Measurements from ENCODE around the gene RHEX.

RHEX gene

DNA sequence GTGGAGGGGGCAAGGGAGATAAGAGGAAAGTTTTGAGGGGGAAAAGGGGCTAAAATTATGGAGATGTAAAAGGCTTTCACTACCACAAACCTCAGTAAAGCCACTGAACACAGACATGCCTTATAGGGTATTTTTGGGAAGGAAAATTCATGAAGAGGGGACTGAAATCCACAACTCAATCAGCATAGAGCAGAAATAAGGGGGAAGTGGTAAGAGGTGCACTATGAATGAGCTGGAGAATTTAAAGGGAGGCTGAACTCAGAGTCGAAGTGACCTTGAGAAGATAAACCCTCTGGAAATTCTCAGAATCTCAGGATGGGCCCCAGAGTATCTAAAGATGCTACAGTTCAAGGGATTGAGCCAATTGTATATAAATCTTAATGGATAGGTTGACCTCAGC, 15.3 kb downstream of the RHEX start:
- Mint-ChIP-seq H3K36me3 (ENCODE audit: insufficient read depth) (peaks cover 1% of the 10 kb centered on the region), H3K4me3 (no peak overlapping the region), H3K4me1 (no peaks in the 10 kb centered on the region), H3K27me3 (peaks cover 1% of the 10 kb centered on the region), H3K27ac (ENCODE audit: low read depth) (no peak overlapping the region), H3K9me3 (no peaks in the 10 kb centered on the region)
- DNase-seq (ENCODE audit: low spot score in 2 of 2), result no peak
- no peak for ATAC-seq (replicated peaks; ENCODE audit: extremely low read depth, poor library complexity, severe bottlenecking)

DNA sequence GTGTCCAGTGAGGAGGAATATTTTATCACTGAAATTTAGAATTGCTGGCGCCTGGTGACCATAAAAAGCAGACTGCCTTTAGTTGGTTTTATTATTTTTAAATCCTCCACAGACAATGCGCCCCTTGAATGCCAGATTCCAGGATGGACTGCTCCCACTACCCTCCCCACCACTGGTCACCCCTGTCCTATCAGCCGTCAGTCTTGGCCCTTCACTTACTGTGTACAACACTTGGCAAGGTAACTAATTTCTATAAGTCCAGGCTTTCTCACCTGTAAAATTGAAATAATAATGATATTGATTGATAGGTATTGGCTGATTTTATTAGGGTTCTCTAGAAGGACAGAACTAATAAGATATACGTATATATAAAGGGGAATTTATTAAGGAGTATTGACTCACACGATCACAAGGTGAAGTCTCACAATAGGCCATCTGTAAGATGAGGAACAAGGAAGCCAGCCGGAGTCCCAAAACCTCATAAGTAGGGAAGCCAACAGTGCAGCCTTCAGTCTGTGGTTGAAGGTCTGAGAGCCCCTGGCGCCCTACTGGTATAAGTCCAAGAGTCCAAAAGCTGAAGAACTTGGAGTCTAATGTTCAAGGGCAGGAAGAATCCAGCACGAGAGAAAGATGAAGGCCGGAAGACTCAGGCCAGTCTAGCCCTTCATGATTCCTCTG, 17.8 kb downstream of the RHEX start:
- no peak overlapping the region for H3K27ac Mint-ChIP-seq (ENCODE audit: low read depth)
- ATAC-seq (replicated peaks; ENCODE audit: extremely low read depth, poor library complexity, severe bottlenecking) (no peak), DNase-seq (ENCODE audit: low spot score in 2 of 2) (no peak)
- peaks cover 22% of the 10 kb centered on the region for H3K27me3 Mint-ChIP-seq
- H3K4me3 Mint-ChIP-seq, result no peak overlapping the region
- no peaks in the 10 kb centered on the region for H3K9me3 Mint-ChIP-seq
- peaks cover 3% of the 10 kb centered on the region for H3K36me3 Mint-ChIP-seq (ENCODE audit: insufficient read depth)
- H3K4me1 Mint-ChIP-seq, result no peaks in the 10 kb centered on the region

DNA sequence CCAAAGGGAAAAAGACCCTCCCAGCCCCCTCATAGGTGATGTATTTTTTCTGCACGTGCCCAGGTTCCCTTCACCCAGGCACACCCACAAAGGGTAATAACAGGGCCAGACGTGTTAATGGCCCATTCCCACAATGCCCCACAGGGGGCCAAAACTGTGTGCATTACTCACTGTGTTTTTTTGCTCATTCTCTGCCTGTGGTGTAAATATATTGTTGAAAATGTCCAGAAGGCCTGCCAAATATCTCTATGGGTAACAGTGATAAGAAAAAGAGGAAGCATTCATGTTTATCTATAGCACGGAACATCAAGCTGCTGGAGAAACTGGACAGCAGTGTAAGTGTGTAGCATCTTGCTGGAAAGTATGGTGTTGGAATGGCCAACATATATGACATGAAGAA, 21.9 kb downstream of the RHEX start:
- Mint-ChIP-seq H3K4me1 (peaks cover 4% of the 10 kb centered on the region), H3K9me3 (no peaks in the 10 kb centered on the region), H3K27ac (ENCODE audit: low read depth) (no peak overlapping the region), H3K4me3 (no peak overlapping the region), H3K36me3 (ENCODE audit: insufficient read depth) (peaks cover 2% of the 10 kb centered on the region), H3K27me3 (peaks cover 22% of the 10 kb centered on the region)
- DNase-seq (ENCODE audit: low spot score in 2 of 2) (no peak), ATAC-seq (replicated peaks; ENCODE audit: extremely low read depth, poor library complexity, severe bottlenecking) (no peak)

- DNase-seq (ENCODE audit: low spot score in 2 of 2) (no peak), ATAC-seq (replicated peaks; ENCODE audit: extremely low read depth, poor library complexity, severe bottlenecking) (no peak)
- Mint-ChIP-seq H3K27me3 (peaks cover 22% of the 10 kb centered on the region), H3K36me3 (ENCODE audit: insufficient read depth) (peaks cover 2% of the 10 kb centered on the region), H3K27ac (ENCODE audit: low read depth) (no peak overlapping the region), H3K4me3 (no peak overlapping the region), H3K9me3 (no peaks in the 10 kb centered on the region), H3K4me1 (peaks cover 17% of the 10 kb centered on the region)
Observed at GRCh38 chr1:206075786-206076755, 23.1 kb downstream of the RHEX start.

GRCh38 chr1:206079135-206079534, 26.2 kb downstream of the RHEX start:
- no peak overlapping the region for H3K27ac Mint-ChIP-seq (ENCODE audit: low read depth)
- peaks cover 17% of the 10 kb centered on the region for H3K4me1 Mint-ChIP-seq
- H3K36me3 Mint-ChIP-seq (ENCODE audit: insufficient read depth), result no peaks in the 10 kb centered on the region
- no peak for ATAC-seq (replicated peaks; ENCODE audit: extremely low read depth, poor library complexity, severe bottlenecking)
- peaks cover 12% of the 10 kb centered on the region for H3K27me3 Mint-ChIP-seq
- H3K9me3 Mint-ChIP-seq, result no peaks in the 10 kb centered on the region
- DNase-seq (ENCODE audit: low spot score in 2 of 2), result no peak
- H3K4me3 Mint-ChIP-seq, result no peak overlapping the region

DNA sequence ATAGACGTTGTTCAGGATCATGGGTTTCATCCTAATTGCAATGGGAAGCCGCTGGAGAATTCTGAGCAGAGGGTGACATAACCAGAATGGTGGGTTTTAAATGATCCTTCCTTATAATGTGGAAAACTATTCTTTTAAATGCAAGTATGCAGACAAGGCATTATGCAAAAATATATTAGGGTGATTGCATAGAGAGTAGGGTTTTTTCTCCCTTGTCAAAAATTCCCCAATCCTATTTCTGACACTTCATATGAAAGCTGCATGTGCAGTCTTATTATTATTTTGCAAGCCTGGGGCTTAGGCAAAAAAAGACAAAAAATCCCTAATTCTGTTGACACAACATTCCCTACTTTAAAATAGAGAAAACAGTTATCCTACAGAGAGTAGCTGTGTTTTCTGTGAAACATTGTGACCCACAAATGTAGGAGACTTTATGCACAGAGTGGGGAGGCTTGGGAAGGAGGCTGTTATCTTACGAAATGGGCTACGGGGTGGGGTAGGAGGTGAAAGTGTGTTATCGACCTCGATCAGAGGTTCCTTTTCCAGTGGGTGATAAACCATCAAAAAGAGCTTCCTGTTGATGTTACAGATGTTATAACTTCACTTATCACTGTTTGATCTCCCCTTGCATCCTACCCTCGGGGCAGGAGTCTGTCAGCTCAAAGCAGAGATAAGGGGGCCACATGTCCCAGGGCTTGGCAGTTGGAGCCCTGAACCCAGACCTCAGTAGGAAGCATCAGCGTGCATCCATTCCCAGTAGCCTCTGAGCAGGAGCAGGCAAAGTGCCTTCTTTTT, 27.2 kb downstream of the RHEX start:
- ATAC-seq (replicated peaks; ENCODE audit: extremely low read depth, poor library complexity, severe bottlenecking), result peak; percentile 49
- Mint-ChIP-seq H3K36me3 (ENCODE audit: insufficient read depth) (no peaks in the 10 kb centered on the region), H3K27me3 (peaks cover 1% of the 10 kb centered on the region), H3K27ac (ENCODE audit: low read depth) (no peak overlapping the region), H3K4me1 (peaks cover 17% of the 10 kb centered on the region), H3K4me3 (peak overlapping the region; percentile 23), H3K9me3 (no peaks in the 10 kb centered on the region)
- no peak for DNase-seq (ENCODE audit: low spot score in 2 of 2)

DNA sequence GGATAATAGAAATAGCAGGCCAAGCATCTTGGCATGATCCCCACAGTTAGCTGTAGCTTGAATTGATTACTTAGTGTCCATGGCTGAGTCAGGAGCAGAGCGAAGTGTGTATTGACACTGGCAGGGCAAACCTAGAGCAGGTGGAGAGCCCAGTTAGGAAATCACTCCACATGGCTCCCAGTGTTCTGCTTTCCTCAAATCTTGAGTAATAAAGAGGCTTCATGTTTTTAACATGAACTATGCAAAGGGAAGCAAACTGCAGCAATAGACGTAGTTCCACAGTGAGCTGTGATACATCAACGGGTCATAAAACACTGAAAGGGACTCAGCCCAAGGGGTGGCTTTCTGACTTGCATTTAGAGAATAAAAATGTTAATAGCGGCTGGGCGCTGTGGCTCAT, 28.9 kb downstream of the RHEX start:
- ATAC-seq (replicated peaks; ENCODE audit: extremely low read depth, poor library complexity, severe bottlenecking) (no peak), DNase-seq (ENCODE audit: low spot score in 2 of 2) (no peak)
- Mint-ChIP-seq H3K9me3 (no peaks in the 10 kb centered on the region), H3K36me3 (ENCODE audit: insufficient read depth) (no peaks in the 10 kb centered on the region), H3K4me1 (peaks cover 17% of the 10 kb centered on the region), H3K4me3 (no peak overlapping the region), H3K27me3 (no peaks in the 10 kb centered on the region), H3K27ac (ENCODE audit: low read depth) (no peak overlapping the region)

DNA sequence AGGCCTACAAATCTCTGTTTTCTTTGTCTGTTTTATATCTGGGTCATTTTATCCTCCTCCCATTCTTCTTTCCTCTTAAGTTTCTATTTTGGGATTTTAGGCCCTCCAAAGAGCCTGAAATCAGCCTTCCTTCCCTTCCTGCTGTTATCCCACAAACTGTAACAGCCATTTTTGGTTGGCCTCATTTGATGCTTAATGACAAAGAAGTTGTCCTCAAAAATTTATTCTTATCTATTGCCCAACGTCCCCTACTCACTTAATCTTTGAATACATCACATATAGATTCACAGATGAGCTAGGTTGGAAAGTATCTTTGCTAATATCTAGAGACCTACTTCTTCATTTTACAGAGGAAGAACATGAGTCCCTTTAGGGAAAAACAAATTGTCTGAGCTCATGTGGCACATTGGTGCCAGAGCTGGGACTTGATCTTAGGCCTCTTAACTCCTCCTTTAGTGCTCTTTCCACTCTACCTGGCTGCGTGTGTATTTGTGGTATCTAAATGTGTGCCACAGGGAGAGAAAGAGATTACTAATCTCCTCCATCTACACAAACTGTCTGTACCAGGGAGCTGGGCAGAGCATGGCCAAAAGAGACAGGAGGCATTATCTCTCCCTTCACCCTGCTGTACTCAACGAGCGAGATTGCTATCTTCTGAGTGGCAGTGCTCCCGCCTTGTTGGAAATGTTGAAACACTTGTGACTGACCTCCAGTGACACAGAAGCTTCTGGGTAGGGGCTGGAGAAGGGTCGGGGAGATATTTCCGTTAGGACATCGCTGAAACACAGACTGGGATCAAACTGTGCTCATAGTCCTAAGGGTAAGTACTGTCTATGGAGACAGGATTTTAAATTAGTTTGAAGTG, 30.1 kb downstream of the RHEX start:
- no peaks in the 10 kb centered on the region for H3K9me3 Mint-ChIP-seq
- no peak overlapping the region for H3K4me3 Mint-ChIP-seq
- H3K36me3 Mint-ChIP-seq (ENCODE audit: insufficient read depth), result no peaks in the 10 kb centered on the region
- ATAC-seq (replicated peaks; ENCODE audit: extremely low read depth, poor library complexity, severe bottlenecking) (no peak), DNase-seq (ENCODE audit: low spot score in 2 of 2) (no peak)
- H3K4me1 Mint-ChIP-seq, result peaks cover 17% of the 10 kb centered on the region
- H3K27me3 Mint-ChIP-seq, result no peaks in the 10 kb centered on the region
- no peak overlapping the region for H3K27ac Mint-ChIP-seq (ENCODE audit: low read depth)

DNA sequence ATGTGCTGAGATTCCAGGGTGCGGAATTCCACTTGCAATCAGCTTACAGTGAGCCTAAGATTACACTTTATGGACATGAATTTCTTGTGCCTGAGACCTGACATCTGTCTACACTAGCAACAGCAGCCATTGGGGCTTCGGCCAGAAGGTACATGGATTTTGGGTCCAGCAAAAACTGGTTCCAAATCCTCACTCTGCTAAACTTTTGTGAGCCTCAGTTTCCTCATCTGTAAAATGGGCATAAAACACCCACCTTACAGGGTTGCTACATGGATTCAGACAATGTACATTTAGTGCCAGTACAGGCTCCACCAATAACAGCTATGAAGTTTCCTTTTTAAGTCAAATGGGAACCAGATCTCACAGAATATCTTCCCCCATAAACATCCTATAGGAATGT, 30.8 kb downstream of the RHEX start:
- peaks cover 17% of the 10 kb centered on the region for H3K4me1 Mint-ChIP-seq
- H3K4me3 Mint-ChIP-seq, result no peak overlapping the region
- no peaks in the 10 kb centered on the region for H3K36me3 Mint-ChIP-seq (ENCODE audit: insufficient read depth)
- H3K27ac Mint-ChIP-seq (ENCODE audit: low read depth), result no peak overlapping the region
- H3K9me3 Mint-ChIP-seq, result no peaks in the 10 kb centered on the region
- no peak for ATAC-seq (replicated peaks; ENCODE audit: extremely low read depth, poor library complexity, severe bottlenecking)
- H3K27me3 Mint-ChIP-seq, result no peaks in the 10 kb centered on the region
- no peak for DNase-seq (ENCODE audit: low spot score in 2 of 2)

DNA sequence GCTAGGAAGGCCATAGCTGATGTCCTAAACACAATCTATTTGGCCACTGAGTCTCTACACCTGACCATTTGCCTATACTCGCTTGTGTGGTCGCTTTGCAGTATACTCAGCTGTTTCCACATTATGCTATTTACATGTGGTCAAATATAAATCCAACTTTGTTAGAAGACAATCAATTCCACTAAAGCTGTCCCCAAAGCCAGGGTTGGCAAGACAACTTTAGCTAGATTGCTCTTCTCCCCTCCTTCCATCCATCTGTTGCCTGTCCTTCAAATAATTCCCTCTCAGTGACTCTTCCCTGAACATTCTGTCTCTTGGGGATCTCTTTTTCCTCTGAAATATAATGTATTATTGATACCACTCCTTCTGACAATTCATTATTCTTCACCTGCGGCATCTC, 34.1 kb downstream of the RHEX start:
- ATAC-seq (replicated peaks; ENCODE audit: extremely low read depth, poor library complexity, severe bottlenecking) (no peak), DNase-seq (ENCODE audit: low spot score in 2 of 2) (no peak)
- no peak overlapping the region for H3K27ac Mint-ChIP-seq (ENCODE audit: low read depth)
- no peak overlapping the region for H3K4me3 Mint-ChIP-seq
- no peaks in the 10 kb centered on the region for H3K36me3 Mint-ChIP-seq (ENCODE audit: insufficient read depth)
- H3K27me3 Mint-ChIP-seq, result peaks cover 6% of the 10 kb centered on the region
- no peaks in the 10 kb centered on the region for H3K9me3 Mint-ChIP-seq
- no peaks in the 10 kb centered on the region for H3K4me1 Mint-ChIP-seq

DNA sequence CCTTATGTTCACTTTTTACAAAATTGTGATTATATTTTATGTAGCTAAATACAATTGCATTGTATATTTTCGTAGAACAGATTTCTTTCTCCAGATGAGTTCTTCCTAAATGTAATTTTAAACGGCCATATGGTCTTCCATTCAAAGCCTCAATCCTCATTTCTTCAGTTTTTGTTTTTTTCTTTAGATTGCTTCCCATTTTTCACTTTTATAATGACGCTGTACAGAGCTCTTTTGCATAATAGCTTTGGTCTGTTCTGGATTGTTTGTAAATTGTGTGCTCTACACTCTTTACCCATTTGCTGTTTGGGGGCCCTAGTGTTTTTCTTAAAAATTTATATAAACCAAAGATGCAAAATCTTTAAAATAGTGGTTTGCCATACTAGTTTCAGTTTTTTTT, 36.4 kb downstream of the RHEX start:
- Mint-ChIP-seq H3K27ac (ENCODE audit: low read depth) (no peak overlapping the region), H3K9me3 (no peaks in the 10 kb centered on the region), H3K27me3 (peaks cover 15% of the 10 kb centered on the region), H3K36me3 (ENCODE audit: insufficient read depth) (no peaks in the 10 kb centered on the region), H3K4me3 (no peak overlapping the region), H3K4me1 (no peaks in the 10 kb centered on the region)
- DNase-seq (ENCODE audit: low spot score in 2 of 2) (no peak), ATAC-seq (replicated peaks; ENCODE audit: extremely low read depth, poor library complexity, severe bottlenecking) (no peak)

- ATAC-seq (replicated peaks; ENCODE audit: extremely low read depth, poor library complexity, severe bottlenecking) (no peak), DNase-seq (ENCODE audit: low spot score in 2 of 2) (no peak)
- H3K27me3 Mint-ChIP-seq, result peaks cover 49% of the 10 kb centered on the region
- no peak overlapping the region for H3K4me3 Mint-ChIP-seq
- H3K4me1 Mint-ChIP-seq, result no peaks in the 10 kb centered on the region
- no peak overlapping the region for H3K27ac Mint-ChIP-seq (ENCODE audit: low read depth)
- H3K9me3 Mint-ChIP-seq, result no peaks in the 10 kb centered on the region
- H3K36me3 Mint-ChIP-seq (ENCODE audit: insufficient read depth), result no peaks in the 10 kb centered on the region
Observed at GRCh38 chr1:206094024-206094423, 41.1 kb downstream of the RHEX start.
